Fibroblast of peridontal ligament (primary cell): ENCODE measurements around the gene SEC14L1.

Source experiments
- DNase-seq: peaks from one replicate; pipeline ENCODE4 v3.0.0-alpha.2; 2010; ENCODE audit errors: extremely low read depth

The SEC14L1 gene

DNA sequence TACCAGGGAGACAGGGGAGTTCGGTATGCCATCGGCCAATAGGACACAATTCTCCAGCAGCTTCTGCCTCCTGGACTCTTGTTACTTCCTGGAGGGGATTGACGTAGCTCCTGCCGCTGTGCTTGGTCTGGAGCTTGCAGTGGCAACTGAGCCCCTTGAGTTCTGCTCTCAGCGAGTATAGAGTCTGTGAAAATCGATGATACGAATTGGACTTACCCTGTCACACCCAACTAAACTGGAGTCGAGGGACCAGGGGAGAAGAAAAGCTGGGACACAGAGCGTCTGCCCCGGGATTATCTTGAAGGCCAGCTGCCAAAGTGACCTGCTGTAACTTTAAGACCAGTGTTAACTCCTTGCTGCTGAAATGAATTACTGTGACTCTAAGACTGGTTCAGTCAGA lies 22.2 kb downstream of the SEC14L1 start:
- no peak for DNase-seq

DNA sequence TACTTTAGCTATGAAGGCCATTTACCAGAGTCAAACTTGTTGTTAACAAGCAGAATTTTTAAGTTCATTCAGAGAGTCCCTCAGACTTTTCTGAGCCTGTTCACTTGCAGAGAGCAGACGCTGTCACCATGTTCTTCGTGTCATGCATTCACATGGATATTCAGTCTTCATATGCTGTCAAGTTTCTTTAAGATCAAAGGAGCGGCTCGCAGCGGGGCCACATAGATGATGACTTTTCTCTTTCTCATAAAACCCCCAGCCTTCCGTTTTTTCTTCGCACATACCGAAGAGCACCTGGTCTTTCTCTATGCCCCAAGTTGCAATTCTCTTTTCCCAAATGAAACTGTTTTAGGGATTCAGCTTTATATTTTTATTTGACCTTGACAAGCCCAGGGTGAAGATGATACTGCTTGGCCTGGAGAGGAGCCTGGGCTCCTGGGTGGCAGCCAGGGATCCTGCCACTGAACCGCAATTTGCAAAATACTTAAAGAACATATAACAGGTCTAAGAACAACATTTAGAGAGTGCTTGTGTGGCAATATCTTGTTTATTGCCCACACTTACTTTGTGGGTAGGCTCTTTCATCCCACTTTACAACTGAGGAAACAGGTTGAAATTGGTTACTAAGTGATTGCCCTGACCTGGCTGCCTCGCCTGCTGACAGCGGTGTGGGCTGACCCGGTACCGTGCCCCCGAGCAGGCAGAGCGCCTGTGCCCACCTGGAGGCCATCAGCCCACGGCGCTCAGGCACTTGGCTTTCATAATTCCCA lies 22.9 kb downstream of the SEC14L1 start:
- DNase-seq = no peak

DNA sequence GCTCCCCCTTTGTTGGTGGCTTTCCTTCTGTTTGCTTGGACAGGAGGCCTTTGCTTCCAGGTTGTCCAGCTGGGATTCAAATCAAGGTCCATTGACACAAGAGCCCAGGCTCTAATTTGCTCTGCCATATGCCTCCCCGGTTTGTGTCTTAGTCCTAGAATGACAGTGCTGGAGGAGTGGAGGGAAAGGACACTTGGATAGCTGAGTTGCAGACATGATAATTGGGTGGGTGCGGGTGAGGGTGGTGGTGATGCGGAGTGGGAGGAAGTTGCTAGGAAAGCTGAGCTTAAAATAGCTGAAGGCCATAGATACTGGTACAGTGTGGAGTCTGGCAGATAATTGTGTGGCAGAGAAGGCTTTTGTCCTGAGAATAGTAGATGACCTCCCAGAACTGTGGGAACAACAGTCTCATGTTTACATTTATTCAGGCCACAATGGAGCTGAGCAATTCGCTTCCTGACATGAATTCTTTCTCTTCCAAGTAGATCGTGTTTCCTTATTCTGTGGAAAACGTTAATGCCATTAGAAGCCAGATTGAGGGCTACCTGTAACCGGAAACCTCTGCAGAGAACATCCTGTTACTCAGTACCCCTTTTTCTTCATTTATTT lies 23.8 kb downstream of the SEC14L1 start:
- peak; percentile 39 for DNase-seq

DNA sequence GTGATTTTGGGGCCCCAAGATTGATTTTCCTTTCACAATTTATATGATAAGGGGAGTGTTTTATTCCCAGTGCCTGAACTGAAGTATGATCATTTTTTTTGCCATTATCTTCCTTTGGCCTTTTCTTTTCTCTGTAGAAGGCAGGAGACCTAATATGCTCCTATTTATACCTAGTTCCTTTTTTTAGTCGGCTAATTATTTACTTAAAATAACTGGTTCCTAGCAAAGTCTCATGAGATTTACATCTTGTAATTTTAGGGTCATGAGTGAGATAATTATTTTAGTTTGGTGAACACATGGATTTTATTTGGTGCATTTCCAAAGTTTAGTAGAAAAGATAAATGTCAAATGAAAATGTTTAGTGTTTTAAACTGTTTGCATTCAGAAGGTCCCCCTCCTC lies 24.8 kb downstream of the SEC14L1 start:
- DNase-seq = no peak

DNA sequence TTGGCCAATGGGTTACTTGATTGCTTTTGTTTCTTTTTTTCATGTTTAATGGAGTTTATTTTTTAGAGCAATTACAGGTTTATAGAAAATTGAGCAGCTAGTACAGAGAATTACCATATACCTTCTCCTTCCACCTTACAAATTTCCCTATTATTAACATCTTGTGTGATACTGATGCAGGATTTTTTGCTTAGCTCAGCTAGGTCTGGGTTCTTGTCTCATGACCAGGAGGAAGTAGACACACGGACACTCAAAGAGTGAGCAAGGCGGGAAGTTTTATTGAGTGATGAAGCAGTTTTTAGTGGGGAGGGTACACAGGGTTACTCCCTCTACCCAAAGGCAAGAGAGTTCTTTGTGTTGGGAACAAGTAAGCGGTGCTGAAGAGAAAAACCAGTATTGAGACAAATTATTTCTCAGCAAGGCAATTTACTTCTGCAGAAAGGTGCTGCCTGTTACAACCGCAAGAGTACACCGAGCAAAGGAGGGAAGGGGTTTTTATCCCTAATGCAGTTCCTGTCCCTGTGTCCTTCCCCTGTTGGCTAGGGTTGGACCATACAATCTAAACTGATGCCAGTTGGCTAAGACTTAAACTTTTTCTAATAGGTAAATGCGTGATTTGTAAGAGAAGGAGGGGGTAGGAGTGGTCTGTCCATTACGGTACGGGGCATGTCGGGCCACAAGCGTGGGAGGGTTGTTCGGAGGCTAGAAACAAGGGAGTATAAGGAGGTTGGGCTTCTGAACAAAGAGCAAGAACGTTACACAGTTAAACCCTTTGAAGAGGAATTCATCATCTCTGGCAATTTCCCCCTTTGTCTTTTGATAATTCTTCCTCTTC lies 26.9 kb downstream of the SEC14L1 start:
- DNase-seq = no peak

DNA sequence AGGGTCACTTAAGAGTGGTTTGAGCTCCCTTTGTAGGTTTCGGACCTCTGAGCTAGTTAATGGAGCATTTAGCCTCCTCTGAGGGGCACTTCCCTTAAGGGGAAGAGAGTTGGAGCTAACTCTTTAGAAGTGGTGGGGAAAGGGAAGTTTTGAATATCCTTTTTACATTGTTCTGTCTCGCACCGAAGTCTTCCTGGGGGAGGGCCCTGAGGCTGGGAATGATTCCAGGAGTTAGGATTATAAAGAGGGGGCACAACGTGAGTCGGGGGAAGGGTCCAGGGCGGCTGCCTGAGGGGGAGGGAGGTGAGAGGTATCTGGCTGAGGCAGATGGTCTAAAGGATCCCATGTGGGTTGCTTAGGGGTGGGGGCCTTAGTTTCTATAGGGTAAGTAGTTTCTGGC lies 32.3 kb downstream of the SEC14L1 start:
- DNase-seq = no peak

DNA sequence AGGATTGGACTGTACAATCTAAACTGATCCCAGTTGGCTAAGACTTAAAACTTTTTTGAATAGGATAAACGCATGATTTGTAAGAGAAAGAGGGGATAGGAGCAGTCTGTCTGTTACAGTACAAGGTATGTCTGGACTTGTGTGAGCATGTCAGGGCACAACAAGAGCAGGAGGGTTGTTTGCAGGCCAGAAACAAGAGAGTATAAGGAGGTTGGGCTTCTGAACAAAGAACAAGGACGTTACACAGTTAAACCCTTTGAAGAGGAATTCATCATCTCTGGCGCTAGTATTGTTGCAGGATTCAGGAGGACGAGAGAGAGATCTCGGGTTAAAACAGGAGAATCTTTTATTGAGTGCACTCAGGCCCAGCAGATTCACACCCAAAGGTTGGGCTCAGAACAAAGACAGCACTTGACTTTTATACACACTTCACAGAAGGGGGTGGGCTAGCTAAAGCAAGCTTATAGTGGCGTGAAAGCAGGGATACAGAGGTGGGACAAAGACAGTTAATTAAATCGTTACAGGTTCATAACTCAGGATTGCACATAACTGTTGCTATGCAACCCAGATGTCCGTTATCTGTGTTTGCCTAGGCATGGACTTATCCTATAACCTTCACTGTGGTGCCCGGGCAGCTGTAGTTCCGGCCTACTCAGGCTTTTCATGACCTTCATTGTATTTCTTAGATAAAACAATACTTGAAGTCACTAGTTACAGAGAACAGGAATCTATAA lies 34.3 kb downstream of the SEC14L1 start:
- DNase-seq = no peak

DNA sequence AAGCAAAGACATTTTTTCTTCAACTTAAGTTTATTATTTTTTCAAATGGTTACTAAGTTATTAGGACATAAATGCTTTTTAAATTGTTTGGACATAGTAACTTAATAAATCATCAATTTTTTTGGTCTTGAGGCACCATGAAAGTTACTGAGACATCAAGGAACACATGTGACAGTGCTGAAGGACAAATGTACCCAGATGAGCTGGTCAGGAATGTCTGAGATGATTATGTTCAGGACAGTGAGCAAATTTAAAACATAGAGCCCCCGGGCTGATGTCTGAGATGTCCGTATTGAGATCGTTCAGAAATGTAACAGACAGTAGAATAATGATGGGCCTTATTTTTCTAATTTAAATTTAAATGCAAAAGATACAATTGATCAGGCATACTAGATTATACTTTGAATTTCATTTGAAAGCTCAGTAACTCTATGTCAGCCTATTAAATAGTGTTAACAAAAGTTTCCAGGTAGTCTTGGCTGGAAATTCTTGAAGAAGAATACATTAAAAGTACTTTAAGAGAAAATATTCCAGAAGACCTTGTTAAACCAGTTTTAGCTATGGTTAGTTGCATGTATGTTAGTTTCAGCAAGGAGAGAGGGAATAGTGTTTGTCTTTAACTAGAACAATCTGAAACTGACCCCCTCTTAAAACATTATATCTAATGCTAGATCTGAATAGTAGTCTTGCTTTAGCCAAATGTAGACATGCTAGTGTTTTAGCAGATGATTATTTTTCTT lies 36.4 kb downstream of the SEC14L1 start:
- DNase-seq = no peak

DNA sequence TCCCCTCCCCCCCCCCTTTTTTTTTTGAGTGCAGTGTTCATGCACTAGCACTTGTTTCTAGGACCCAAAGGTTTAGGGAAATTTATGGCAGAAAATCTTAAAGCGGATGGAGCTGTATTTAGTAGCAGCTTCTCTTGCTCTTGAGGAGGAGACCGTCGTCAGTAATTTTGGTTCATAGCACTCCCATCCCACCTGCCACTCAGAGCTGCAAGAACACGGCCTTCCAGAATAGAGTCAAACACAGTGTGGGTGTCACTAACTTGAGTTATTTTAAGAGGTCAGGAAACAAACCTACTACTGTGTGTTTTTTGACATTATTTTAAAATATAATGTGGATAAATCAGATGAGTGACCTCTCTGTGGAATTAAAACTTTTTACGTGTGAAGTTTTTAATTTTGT lies 37.3 kb downstream of the SEC14L1 start:
- no peak for DNase-seq

DNA sequence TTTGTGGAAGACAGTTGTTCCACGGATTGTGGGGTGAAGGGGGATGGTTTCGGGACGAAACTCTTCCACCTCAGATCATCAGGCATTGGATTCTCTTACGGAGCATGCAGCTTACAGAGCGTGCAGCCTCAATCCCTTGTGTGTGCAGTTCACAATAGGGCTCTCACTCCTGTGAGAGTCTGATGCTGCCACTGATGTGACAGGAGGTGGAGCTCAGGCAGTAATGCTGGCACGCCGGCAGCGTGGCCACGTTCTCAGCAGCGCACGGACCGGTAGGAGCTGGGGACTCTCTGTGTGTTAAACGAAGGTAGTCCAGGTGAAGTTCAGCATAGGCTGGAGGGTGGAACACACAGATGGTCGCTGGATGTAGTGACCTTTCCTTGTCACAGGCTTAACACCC lies 37.8 kb downstream of the SEC14L1 start:
- DNase-seq = no peak

DNA sequence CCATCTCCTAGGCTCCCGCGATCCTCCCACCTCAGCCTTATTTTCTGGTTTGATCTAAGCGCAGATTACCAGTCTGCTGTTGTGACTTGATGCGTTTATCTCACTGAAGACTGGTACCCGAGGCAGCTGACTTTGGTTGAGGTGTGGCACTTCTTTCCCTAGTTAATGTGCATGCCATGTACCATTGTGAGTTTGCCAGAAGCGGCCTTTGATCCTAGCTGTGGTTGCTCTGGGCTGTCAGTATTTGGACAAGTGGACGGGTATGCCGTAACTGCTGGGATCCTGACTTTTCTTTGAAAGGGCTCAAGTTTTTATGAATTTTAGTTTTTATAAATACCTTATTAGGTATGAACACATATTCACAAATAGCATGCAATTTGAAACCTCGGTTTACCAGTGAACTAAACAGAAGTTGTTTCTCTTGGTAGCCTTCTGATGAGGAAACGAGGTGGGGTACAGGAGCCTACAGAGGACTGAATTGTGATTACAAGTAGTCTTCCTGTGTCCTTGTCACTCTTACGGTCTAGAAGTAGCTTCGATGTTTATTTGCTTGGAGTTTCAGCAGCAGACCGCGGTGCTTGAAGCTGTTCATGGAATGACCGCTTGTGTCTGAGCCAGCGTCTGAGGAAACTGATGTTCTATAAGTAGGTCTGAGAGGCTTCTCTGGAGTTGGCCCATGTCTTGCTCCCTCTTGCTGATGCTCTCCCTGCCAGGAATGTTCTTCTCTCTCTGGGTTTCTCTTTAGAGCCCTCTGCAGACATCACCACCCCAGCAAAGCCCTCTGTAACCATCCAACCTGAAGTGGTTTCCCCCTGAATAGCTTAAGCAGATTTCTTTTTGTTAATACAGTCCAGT lies 40.0 kb downstream of the SEC14L1 start:
- DNase-seq = no peak

DNA sequence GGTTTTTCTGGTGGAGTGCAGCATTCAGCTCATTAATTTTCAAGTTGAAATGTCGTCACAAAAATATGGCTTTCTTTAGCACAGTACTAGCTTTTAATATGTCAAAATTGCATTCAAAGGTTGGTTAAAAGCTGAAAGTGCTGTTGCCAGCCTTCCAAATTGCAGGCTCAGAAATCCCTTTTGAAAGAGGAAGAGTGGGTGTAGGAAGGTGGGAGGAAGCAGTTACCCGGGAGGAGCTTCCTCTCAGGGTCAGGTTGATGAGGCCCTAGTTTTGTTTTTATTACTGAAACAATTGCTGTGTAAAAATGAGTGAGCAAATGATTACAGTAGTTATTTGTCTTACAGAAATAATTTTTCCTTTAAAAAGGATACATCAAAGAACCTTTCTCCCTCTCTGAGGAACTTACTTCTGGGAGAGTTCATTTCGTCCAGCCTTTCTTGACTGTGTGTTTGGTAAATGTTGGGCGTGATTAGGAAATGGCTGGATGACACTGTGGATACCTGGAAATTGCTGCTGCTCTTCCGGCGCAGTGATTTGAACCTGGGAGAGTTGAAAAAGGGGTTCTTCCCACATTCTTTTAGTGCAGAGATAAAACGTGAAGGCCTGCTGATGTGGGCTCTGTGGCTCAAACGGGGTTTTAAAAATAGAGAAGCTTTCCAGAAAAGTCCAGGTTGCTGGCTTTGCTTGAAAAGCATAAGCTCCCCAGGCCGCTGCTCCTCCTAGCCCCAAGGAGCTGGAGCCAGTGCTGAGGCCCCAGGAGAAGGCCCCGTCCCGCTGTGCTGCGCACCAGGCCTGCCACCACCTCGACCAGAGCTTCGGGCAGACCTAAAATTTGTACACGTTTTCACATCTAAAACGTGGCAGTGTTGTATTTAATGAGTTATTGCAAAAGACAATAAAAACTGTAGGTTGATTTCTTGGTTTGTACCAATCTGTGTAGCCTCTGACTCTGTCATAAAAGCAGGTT lies 41.7 kb downstream of the SEC14L1 start:
- DNase-seq = no peak

DNA sequence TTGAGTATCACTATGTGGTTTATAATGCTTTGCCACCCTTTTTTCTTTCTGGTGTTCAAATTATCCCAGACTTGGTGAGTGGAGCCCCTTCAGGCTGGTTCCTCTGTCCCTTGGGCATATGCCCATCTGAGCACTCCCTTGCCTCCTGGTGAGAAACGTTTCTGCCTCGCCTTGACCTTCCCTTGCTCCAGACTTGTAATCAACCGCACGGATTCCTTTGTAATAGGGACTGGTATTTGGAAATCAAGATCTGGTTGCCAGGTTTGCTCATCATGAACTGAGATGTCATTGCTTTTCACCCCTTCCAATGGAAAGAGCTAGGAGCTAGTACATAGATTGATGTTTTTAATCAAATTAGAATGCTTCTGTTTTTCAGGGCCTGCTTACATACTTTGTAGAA lies 43.7 kb downstream of the SEC14L1 start:
- no peak for DNase-seq

DNA sequence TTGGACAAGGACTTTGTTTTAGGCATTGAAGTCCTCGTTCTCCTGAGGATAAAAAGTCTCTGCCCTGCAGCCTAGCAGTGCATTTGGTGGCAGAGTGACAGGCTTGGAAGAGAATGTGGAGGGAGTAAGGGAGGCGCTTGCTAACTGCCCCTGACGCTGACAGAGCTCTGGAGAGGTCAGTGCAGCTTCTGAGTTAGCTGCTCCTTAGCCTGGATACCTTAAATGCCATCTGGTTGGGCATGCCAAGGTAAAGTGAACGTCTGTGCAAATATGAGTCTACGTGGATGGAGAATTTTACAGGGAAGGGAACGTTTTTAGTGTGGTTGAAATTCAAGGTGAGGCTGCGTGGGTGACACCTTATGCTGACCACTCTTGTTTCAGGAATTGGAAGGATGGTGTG lies 44.4 kb downstream of the SEC14L1 start:
- DNase-seq = no peak

DNA sequence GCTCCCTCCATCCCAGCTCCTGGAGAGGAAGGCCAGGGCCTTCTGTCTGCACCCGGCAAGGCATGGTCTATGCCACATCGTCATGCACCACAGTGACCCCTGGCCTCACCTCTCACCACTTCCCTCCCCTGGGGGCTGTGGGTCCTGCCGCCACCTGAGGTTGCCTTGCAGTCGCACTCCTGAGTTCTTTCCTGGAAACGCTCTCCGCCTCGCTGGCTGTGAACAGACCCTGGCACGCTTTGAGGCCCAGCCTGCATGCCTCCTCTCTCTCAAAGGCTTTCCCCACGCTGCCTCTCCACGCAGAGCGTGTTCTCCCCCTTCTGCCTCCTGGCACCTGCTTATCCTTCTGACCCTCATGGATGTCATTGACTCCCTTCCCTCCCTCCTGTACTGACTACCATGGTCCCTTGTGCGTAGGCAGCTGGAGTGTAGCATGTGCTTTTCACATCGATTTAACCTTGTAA lies 45.4 kb downstream of the SEC14L1 start:
- DNase-seq = no peak

DNA sequence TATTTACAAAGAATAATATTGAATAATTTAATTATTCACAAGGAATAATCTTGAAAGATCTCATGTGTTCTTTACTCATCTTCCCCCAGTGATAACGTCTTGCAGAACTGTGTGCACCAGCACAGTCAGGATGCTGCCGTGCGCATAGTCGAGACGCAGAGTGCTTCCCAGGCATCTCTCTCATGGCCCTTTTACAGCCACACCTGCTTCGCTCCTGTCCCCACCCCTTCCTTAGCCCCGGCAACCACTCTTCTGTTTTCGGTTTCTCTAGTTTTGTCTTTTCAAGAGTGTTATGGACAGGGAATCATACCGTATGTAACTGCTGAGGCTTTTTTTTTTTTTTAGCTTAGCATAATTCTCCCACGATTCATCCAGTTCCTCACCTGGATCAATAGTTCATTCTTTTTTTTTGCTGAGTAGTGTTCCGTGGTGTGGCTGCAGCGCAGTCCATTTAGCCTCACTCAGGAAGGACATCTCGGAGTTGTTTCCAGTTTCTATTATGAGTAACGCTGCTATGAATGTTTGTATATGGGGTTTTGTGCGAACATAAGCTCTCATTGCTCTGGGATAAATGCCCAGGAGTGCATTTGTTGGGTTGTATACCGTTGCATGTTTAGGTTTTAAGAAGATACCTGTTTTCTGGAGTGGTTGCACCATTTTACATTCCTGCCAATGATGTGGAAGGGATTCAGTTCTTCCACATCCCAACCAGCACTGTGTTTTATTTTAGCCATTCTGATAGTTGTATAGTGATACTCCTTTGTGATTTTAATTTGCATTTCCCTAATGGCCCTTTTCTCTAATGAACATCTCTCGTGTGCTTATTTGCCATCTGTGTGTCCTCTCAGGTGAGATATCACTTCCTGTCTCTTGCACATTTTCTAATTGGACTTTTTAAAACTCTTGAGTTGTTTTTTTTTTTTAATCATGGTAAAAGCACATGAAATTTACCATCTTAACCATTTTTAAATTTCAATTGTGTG lies 47.6 kb downstream of the SEC14L1 start:
- DNase-seq = no peak

DNA sequence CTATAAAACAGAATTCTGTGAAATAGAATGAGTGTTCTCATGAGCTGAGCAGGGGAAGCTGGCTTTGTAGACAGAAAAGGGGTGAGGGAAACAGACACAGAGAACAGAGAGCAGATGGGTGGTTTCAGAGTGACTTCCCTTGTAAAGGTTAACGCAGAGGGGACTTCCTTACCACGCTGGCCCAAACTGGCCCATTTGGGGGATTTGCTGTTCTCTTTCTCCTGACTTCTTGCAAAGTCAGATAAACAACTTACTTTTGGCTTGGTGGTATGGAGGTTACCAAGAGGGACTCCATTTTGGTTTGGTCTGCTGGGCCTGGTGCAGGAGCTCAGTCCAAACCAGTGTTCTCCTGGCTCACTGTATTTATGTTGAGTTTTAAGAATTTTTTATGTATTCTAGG lies 48.4 kb downstream of the SEC14L1 start:
- no peak for DNase-seq

DNA sequence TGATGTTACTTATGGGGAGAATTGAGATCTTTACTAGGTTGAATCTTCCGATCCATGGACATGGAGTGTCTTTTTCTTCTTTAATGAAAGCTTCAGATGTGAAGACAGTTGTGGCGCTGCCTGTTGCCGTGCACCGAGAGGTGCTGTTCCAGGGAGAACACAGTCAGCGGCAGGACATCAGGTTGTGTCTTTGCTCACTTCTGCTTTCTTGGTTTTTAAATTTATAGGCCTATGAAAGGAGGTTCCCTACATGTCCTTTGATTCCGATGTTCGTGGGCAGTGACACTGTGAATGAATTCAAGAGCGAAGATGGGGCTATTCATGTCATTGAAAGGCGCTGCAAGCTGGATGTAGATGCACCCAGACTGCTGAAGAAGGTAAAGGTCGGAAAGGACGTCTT lies 49.8 kb downstream of the SEC14L1 start:
- DNase-seq = no peak
